ENCODE data around the gene PCLAF.

- TF ChIP-seq ARNT (IDR thresholded peaks at IDR 0.05) (no peak), SUZ12 (IDR thresholded peaks at IDR 0.05) (no peak), FOXK2 (IDR thresholded peaks at IDR 0.05) (no peak), FOXM1 (IDR thresholded peaks at IDR 0.05; ENCODE audit: borderline replicate concordance) (no peak), SP1 (IDR thresholded peaks at IDR 0.05) (no peak), ELF4 (IDR thresholded peaks at IDR 0.05) (no peak), PKNOX1 (IDR thresholded peaks at IDR 0.05) (no peak), CTBP1 (IDR thresholded peaks at IDR 0.05; ENCODE audit: borderline replicate concordance) (no peak), TARDBP (IDR thresholded peaks at IDR 0.05) (no peak), FOXA1 (IDR thresholded peaks at IDR 0.05) (no peak), HDGF (IDR thresholded peaks at IDR 0.05; ENCODE audit: borderline replicate concordance) (no peak)
These were observed 17.3 kb upstream of the PCLAF start for GRCh38 chr15:64398575-64398974.

All from HEK293T (cell line).